A673 (cell line): Measurements from ENCODE around the gene FMNL3.

Experiments used
- CTCF ChIP-seq: fragments of 300-800, 200-600 bp; sonication (generic); conservative IDR thresholded peaks from 2 replicates; pipeline ENCODE4 v1.5.1; 2017; ENCODE audit warnings: low read depth, mild to moderate bottlenecking, antibody characterized with exemption, low read length, moderate library complexity, mixed read lengths
- EZH2 ChIP-seq: fragments of 200-600 bp; sonication (generic); IDR thresholded peaks from 2 replicates; pipeline ENCODE4 v1.6.1; 2017; ENCODE audit warnings: borderline replicate concordance, low read depth, mild to moderate bottlenecking, mixed read lengths, antibody characterized with exemption, low read length; ENCODE audit not compliant: poor library complexity, severe bottlenecking

- TF ChIP-seq CTCF (no peak), EZH2 (no peak)
Observed at GRCh38 chr12:49730050-49730449, 22.8 kb upstream of the FMNL3 start.
